Midbrain (tissue), 1 donor: Measurements from ENCODE around the gene LEFTY1.
"Not testable (repeated sequence)": the region's sequence is repeated elsewhere in the genome, so short reads cannot be mapped to it uniquely, and the experiment has no call there.

Experiments used
- DNase-seq: peaks from one replicate; lab custom pipeline; 2025; lab: John Stamatoyannopoulos, UW

Gene LEFTY1

GRCh38 chr1:225849925-225850324 lies 39.0 kb downstream of the LEFTY1 start:
- DNase-seq = no peak

- peak; percentile 71 for DNase-seq
These were observed 40.7 kb downstream of the LEFTY1 start for GRCh38 chr1:225848030-225848955.

- DNase-seq = no peak
These were observed 41.3 kb downstream of the LEFTY1 start for GRCh38 chr1:225847610-225848009.

GRCh38 chr1:225846331-225847310 lies 42.3 kb downstream of the LEFTY1 start:
- DNase-seq = no peak

GRCh38 chr1:225845571-225846259 lies 43.2 kb downstream of the LEFTY1 start:
- DNase-seq = peak; percentile 57

- no peak for DNase-seq
These were observed 43.8 kb downstream of the LEFTY1 start for GRCh38 chr1:225845097-225845496.

- DNase-seq = no peak
These were observed 44.5 kb downstream of the LEFTY1 start for GRCh38 chr1:225844236-225845061.

GRCh38 chr1:225843426-225843795 lies 45.5 kb downstream of the LEFTY1 start:
- no peak for DNase-seq

GRCh38 chr1:225842788-225843425 lies 46.0 kb downstream of the LEFTY1 start:
- DNase-seq = no peak

- DNase-seq = no peak
These were observed 46.9 kb downstream of the LEFTY1 start for GRCh38 chr1:225842074-225842473.

GRCh38 chr1:225840713-225841112 lies 48.2 kb downstream of the LEFTY1 start:
- DNase-seq = no peak

GRCh38 chr1:225840223-225840610 lies 48.7 kb downstream of the LEFTY1 start:
- no peak for DNase-seq

GRCh38 chr1:225838793-225839192 lies 50.2 kb downstream of the LEFTY1 start:
- DNase-seq = no peak

GRCh38 chr1:225836296-225836695 lies 52.6 kb downstream of the LEFTY1 start:
- not testable (repeated sequence) for DNase-seq
